Measurements from ENCODE around the gene RCN2.
A peak's percentile ranks its signal among the peaks of the same experiment; 100 is the strongest.
"Not testable (repeated sequence)": the region's sequence is repeated elsewhere in the genome, so short reads cannot be mapped to it uniquely, and the experiment has no call there.

Gene RCN2

DNA sequence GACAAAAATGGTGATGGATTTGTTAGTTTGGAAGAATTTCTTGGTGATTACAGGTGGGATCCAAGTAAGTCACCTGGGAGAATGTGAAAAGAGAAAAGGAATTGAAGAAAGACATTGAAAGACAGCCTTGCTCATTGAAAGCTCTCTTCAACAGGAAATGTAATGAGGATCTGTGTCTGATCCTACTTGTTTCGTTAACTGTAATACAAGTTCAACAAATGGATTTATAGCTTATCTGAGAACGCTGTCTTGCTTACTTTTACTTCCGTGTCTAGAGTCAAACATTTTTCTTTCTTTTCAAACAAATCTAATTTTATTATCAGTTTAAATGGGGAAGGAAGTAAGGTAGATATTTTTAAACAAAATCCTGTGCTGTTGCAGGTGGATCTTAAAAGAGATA is 15.9 kb downstream of the RCN2 start:
- ATAC-seq (replicated peaks) (no peak), DNase-seq (no peak)
- Mint-ChIP-seq H3K4me1 (peaks cover 12 to 27% of the 10 kb centered on the region in 2 donors), H3K36me3 (peaks cover 35 to 53% of the 10 kb centered on the region in 2 donors), H3K27me3 (no peaks in the 10 kb centered on the region), H3K4me3 (peak overlapping the region in 1 of 2 donors; percentile 22), H3K27ac (peak overlapping the region; percentile 15), H3K9me3 (peaks cover 2 to 3% of the 10 kb centered on the region in 2 donors)

DNA sequence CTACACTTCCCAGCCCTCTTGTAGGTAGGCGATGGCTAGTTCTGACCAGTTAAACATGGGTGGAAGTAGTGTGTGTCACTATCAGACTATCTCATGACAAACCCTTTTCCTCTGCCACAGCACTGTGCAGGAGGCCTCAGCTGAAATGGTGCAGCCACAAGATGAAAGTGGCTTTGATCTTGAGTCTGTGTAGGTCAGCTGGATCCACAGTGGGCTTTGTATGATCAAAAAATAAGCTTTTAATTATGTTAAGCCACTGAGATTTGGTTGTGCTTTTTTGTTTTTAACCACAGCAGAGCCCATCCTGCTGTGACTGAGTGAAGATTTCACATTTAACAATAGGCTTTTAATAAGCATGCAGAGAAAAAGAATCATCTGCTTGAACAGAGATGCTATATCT is 19.7 kb downstream of the RCN2 start:
- H3K36me3 Mint-ChIP-seq: peaks cover 20 to 26% of the 10 kb centered on the region in 2 donors
- H3K27ac Mint-ChIP-seq: no peak overlapping the region
- H3K4me3 Mint-ChIP-seq: no peak overlapping the region
- H3K27me3 Mint-ChIP-seq: no peaks in the 10 kb centered on the region
- DNase-seq (no peak), ATAC-seq (replicated peaks) (no peak)
- H3K4me1 Mint-ChIP-seq: peaks cover 8 to 15% of the 10 kb centered on the region in 2 donors
- no peaks in the 10 kb centered on the region for H3K9me3 Mint-ChIP-seq

DNA sequence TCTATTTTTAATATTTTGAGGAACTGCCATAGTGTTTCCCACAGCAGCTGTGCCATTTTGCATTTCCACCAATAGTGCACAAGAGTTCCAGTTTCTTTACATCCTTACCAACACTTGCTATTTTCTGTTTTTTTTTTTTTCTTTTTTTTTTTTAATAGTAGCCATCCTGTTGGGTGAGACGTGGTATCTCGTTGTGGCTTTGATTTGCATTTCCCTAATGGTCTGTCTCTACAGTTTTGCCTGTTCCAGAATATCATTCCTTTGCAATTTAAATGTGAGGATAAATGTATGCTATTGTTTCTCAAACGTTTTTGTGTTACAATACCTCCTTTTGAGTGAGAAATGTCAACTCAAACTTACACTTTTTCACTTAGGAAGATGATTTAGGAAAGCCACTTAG is 22.4 kb downstream of the RCN2 start:
- H3K27ac Mint-ChIP-seq: no peak overlapping the region
- DNase-seq: no peak
- no peak overlapping the region for H3K4me3 Mint-ChIP-seq
- peaks cover 2 to 6% of the 10 kb centered on the region in 2 donors for H3K36me3 Mint-ChIP-seq
- no peaks in the 10 kb centered on the region for H3K27me3 Mint-ChIP-seq
- no peak for ATAC-seq (replicated peaks)
- H3K9me3 Mint-ChIP-seq: no peaks in the 10 kb centered on the region
- no peaks in the 10 kb centered on the region for H3K4me1 Mint-ChIP-seq

DNA sequence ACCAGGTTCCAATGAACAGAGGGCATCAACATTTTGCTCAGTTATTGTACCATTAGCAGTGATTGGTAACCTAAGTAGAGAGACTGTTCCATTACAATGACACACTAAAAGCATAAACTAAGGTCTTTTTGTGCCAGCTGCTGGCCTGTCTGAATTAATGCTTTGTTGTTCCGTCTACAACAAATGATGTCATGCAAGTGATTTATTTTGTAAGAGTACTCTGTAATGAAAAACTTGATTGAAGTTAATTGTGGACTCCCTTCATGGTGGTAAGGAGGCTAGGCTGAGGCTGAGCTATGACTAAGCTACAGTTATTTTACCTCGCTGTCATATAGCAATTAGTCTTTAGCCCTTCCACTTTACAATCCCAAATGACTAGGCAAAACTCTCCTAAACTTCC is 23.2 kb downstream of the RCN2 start:
- no peaks in the 10 kb centered on the region for H3K4me1 Mint-ChIP-seq
- no peak for ATAC-seq (replicated peaks)
- no peaks in the 10 kb centered on the region for H3K27me3 Mint-ChIP-seq
- H3K9me3 Mint-ChIP-seq: no peaks in the 10 kb centered on the region
- no peak overlapping the region for H3K4me3 Mint-ChIP-seq
- no peak overlapping the region for H3K27ac Mint-ChIP-seq
- DNase-seq: no peak
- H3K36me3 Mint-ChIP-seq: peaks cover 2 to 6% of the 10 kb centered on the region in 2 donors

DNA sequence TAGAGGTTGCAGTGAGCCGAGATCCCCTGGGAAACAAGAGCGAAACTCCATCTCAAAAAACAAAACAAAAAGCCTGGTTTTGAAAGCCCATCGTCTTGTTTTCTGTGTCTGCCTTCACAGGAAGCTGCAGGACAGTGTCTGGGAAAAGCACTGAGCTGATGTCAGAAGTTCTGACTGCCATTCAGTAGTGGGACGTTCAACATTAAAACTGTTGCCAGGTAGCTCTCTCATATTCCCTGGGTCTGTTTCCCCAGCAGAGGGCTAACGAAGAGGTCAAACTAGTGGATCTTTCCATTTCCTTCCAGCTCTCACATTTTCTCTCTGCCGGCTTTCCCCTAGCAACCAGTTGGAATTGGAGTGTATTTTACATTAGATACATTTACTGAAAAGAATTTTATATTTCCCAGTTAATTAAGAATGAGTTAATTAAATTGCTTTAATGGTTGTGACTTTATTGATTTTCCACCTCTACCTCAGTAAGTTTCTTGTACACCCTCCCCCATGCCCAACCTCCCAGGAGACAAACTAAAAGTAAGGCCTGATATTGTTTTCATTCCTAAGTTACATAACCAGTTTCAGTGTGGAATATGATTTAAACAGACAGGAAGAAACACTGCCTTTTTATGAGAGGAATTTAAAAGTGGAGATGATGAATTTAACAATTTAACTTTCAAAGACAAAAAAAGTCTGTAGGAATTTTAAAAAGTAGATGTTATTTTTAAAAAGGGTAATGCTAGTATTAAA is 29.9 kb downstream of the RCN2 start:
- Mint-ChIP-seq H3K27ac (no peak overlapping the region), H3K9me3 (no peaks in the 10 kb centered on the region), H3K4me3 (no peak overlapping the region), H3K36me3 (no peaks in the 10 kb centered on the region), H3K27me3 (peaks cover 6% of the 10 kb centered on the region in 2 donors), H3K4me1 (peaks cover 8 to 10% of the 10 kb centered on the region in 2 donors)
- DNase-seq: no peak
- no peak for ATAC-seq (replicated peaks)

DNA sequence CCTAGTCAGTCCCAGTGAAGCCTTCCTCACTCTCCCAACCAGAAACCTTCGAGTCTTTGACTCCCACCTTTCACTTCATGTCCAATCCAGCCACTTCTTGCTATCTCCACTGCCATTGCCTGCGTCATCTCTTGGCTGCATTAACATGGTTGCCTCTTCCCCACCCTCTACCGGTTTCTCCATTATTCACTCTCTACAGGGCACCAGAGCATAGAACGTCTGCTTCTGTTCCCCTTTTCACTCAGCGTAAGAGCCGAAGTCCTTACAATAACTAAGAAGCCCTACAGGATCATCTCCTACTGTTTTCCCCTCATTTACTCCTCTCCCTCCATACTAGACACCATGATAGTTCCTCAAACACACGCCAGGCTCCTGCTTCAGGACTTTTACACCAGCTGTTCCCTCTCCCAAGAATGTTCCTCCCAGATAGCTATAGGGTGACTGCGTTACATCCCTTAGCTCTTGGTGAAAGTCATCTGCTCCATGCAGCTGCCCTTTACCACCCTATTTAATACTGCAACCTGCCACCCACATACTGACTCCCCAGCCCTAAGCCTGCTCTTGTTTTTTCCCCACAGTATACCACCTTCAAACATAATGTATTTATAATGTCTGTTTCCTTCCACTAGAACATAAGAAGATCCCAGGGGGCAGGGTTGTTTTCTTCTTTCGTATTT is 30.9 kb downstream of the RCN2 start:
- peak overlapping the region; percentile 31 for H3K27ac Mint-ChIP-seq
- H3K9me3 Mint-ChIP-seq: no peaks in the 10 kb centered on the region
- no peak for DNase-seq
- ATAC-seq (replicated peaks): peak; percentile 76 to 88
- H3K36me3 Mint-ChIP-seq: no peaks in the 10 kb centered on the region
- peaks cover 8 to 10% of the 10 kb centered on the region in 2 donors for H3K4me1 Mint-ChIP-seq
- peak overlapping the region in 1 of 2 donors; percentile 0 for H3K4me3 Mint-ChIP-seq
- H3K27me3 Mint-ChIP-seq: peaks cover 6% of the 10 kb centered on the region in 2 donors

DNA sequence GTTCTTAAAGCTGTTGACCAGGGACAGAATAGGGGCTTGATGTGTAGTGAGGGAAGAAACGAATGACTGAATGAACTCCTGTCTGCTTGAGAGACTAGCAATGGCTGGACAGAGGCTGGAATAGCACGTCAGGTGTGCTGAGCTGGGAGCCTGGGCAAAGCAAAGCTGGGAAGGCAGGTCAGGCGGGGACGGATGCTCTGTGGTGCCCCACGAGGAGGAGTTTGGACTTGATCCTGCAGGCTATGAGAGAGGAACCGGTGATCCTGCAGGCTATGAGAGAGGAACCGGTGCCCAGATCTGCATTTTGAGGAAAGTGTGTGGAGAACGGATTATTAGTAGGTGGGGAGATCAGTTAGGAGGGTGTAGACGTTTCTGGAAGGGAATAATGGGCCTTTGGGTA is 32.0 kb downstream of the RCN2 start:
- peaks cover 6% of the 10 kb centered on the region in 2 donors for H3K27me3 Mint-ChIP-seq
- H3K36me3 Mint-ChIP-seq: no peaks in the 10 kb centered on the region
- no peak overlapping the region for H3K4me3 Mint-ChIP-seq
- peaks cover 8 to 10% of the 10 kb centered on the region in 2 donors for H3K4me1 Mint-ChIP-seq
- ATAC-seq (replicated peaks) (no peak), DNase-seq (no peak)
- no peak overlapping the region for H3K27ac Mint-ChIP-seq
- H3K9me3 Mint-ChIP-seq: no peaks in the 10 kb centered on the region

DNA sequence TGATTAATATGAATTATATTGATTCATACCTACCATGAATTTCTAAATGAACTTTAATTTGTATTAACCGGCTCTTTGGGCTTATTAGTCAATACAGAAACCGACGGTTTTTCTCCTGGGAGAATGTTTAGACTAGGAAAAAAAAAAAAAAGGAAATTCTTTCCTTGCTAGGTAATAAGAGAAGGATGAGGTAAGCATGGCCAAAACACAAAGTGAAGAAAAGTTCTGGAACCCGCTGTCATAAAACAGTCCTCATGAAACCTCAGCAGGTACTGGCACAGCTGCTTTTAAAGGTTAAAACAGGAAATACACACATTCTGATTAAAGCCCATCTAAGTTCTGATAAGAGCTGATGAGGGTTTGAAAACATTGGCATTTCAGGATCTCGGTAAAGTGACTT is 32.6 kb downstream of the RCN2 start:
- Mint-ChIP-seq H3K4me1 (peaks cover 8 to 10% of the 10 kb centered on the region in 2 donors), H3K27ac (no peak overlapping the region), H3K4me3 (no peak overlapping the region), H3K36me3 (no peaks in the 10 kb centered on the region), H3K9me3 (no peaks in the 10 kb centered on the region), H3K27me3 (peaks cover 6% of the 10 kb centered on the region in 2 donors)
- ATAC-seq (replicated peaks) (no peak), DNase-seq (no peak)

DNA sequence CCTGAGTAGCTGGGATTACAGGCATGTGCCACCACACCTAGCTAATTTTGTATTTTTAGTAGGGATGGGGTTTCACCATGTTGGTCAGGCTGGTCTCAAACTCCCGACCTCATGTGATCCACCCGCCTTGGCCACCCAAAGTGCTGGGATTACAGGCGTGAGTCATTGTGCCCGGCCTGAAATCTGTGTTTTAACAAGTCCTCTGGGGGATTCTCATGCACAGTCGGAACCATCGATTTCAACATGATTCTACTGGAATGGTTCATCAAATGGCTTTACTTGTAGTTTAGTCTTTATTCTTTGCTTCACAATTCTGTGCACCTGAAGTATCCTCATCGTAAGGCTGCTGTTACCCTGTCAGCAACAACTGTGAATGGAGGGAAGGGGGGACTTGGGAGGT is 34.5 kb downstream of the RCN2 start:
- H3K9me3 Mint-ChIP-seq; H3K27me3 Mint-ChIP-seq; H3K36me3 Mint-ChIP-seq; H3K4me3 Mint-ChIP-seq; H3K27ac Mint-ChIP-seq; DNase-seq; ATAC-seq (replicated peaks): not testable (repeated sequence)
- H3K4me1 Mint-ChIP-seq: peaks cover 8 to 10% of the 10 kb centered on the region in 2 donors

DNA sequence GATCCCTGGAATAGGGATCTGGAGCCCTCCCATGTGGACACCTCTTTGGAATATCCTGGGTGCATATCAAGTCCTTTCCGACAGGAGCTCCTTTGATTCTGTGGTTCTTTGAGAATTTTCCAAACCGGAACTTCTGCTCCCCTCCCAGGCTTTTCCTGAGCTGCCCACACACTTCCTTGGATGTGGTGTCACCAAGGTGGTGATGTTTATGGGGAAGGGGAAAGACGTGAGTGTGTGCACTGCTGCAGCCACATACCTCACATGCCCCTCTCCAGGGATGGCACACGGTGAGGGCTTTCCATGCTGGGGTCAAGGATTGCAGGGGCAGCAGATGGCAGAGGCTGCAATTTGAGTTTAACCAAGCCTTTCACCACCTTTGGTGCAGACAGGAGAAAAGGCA is 35.5 kb downstream of the RCN2 start:
- no peak for ATAC-seq (replicated peaks)
- no peak for DNase-seq
- Mint-ChIP-seq H3K36me3 (no peaks in the 10 kb centered on the region), H3K4me1 (peaks cover 6 to 9% of the 10 kb centered on the region in 2 donors), H3K27ac (no peak overlapping the region), H3K27me3 (peaks cover 6% of the 10 kb centered on the region in 2 donors), H3K4me3 (no peak overlapping the region), H3K9me3 (no peaks in the 10 kb centered on the region)

DNA sequence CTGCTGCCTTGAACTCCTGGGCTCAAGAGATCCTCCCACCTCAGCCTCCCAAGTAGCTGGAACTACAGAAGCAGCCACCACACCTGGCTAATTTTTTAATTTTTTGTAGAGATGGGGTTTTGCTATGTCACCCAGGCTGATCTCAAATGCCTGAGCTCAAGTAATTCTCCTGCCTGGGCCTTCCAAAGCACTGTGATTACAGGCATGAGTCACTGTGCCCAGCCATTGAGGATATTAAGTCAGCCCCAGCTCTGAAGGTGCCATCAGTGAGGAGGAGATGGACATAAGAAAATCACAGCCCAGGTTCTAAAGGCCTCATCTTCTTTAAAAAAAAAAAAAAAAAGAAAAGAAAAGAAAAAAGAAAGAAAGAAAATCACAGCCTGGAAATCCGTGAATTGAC is 36.8 kb downstream of the RCN2 start:
- no peak for DNase-seq
- Mint-ChIP-seq H3K9me3 (no peaks in the 10 kb centered on the region), H3K4me1 (no peaks in the 10 kb centered on the region), H3K36me3 (no peaks in the 10 kb centered on the region), H3K27ac (no peak overlapping the region), H3K27me3 (peaks cover 5 to 6% of the 10 kb centered on the region in 2 donors), H3K4me3 (no peak overlapping the region)
- no peak for ATAC-seq (replicated peaks)

DNA sequence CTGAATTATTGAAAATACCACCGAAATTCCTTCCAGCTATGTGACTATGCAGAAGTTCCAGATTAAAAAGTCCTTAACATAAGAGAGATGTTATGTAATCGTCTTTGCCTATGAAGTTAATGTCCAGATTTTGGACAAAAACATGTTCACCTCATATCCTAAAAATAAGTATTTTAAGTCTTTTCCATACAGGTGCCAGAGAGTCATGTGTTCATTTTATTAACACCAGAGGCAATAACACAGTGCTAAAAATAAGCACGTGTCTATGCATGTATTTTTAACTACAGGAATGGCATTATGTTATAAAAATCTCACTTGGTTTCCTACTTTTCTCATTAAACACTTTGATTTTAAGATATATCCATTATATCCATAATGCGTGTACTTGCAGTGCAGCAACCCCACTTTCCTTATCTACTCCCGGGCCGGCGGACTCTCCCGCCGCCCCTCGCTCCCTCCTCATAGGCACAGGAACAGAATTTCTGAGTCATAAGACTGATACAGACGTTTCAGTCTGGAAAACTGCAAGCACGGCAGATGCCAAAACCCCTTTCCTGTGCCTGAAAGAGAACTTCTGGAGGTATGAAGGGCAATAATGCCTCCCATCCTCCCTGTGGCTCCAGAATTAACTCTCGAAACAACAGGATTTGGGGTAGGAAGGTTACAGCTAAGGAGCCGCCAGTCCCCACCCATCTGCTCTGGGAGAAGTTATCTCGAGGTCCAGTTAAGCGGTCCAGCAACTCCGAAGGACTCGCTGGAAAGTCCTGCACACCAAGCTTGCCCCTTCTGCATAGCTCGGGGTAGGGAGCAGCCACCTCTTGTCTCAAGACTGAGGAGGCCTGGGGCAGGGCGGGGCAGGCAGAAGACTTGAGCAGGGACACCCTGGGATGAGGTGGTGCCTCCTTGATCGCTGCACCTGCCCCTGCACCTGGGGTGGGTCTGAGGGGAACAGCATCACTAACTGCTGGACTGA is 41.1 kb downstream of the RCN2 start:
- no peaks in the 10 kb centered on the region for H3K36me3 Mint-ChIP-seq
- peak in 1 of 2 donors; percentile 10 for ATAC-seq (replicated peaks)
- peaks cover under 1% of the 10 kb centered on the region in 2 donors for H3K9me3 Mint-ChIP-seq
- no peak overlapping the region for H3K27ac Mint-ChIP-seq
- peaks cover 10 to 12% of the 10 kb centered on the region in 2 donors for H3K4me1 Mint-ChIP-seq
- H3K27me3 Mint-ChIP-seq: peaks cover 0 to 9% of the 10 kb centered on the region in 2 donors
- DNase-seq: no peak
- H3K4me3 Mint-ChIP-seq: no peak overlapping the region

DNA sequence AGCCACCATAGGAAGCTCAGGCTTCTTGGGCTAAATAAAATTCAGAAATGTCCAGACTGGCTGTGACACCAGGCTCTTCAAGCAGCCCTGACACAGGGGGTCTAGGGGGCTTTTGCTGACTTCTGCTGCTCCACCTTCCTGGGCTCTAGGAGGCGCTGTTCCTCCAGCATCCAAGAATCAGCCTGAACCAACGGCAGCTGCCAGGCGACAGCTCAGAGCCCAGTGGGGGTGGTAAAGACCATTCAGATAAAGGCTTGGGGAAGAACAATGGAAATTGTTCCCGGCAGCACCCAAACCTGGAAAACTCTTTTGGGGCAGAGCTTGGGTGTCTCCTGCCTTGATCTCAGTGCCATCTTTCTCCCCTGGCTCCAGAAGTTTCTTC is 41.8 kb downstream of the RCN2 start:
- H3K27me3 Mint-ChIP-seq: peaks cover 1 to 9% of the 10 kb centered on the region in 2 donors
- H3K36me3 Mint-ChIP-seq: peaks cover 0 to 2% of the 10 kb centered on the region in 2 donors
- no peak overlapping the region for H3K4me3 Mint-ChIP-seq
- H3K9me3 Mint-ChIP-seq: peaks cover 2 to 3% of the 10 kb centered on the region in 2 donors
- DNase-seq (no peak), ATAC-seq (replicated peaks) (peak; percentile 66 to 70)
- H3K4me1 Mint-ChIP-seq: peaks cover 12% of the 10 kb centered on the region in 2 donors
- H3K27ac Mint-ChIP-seq: peak overlapping the region; percentile 52

DNA sequence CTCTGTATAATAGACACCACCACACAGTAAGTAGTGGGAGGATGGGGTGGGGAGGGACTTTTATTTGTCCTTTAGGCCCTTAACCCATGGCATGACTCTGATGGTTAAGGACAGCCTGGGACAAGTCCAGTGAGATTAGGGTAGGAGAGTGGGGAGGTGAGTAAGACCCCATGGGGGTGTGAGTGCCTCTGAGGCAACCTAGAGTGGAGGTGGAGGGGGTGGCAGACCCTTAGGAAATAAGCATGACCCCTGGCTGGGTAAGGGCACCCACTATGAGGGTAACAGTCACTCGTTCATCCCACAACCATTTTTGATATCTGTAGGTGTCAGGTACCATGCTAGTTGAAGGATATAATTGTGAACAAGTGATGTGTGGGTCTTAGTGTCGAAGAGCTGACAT is 42.4 kb downstream of the RCN2 start:
- ATAC-seq (replicated peaks): no peak
- Mint-ChIP-seq H3K27me3 (peaks cover 4 to 9% of the 10 kb centered on the region in 2 donors), H3K36me3 (peaks cover 0 to 2% of the 10 kb centered on the region in 2 donors), H3K9me3 (peaks cover 3 to 4% of the 10 kb centered on the region in 2 donors), H3K4me1 (peaks cover 12% of the 10 kb centered on the region in 2 donors), H3K4me3 (no peak overlapping the region), H3K27ac (no peak overlapping the region)
- no peak for DNase-seq
